ENCODE results near the gene PUM2. TPM values are rescaled to one million over a fixed set of nuclear protein-coding genes. Genes with fewer than 3 reads are reported as not detected.

Gene PUM2
- total RNA-seq, 1 donor from 2014 or later, result 22.4 TPM

- Histone ChIP-seq H3K4me3 (no peak overlapping the region), H3K4me1 (no peaks in the 10 kb centered on the region), H3K36me3 (no peaks in the 10 kb centered on the region), H3K27ac (no peak overlapping the region), H3K27me3 (no peaks in the 10 kb centered on the region), H3K9me3 (no peaks in the 10 kb centered on the region)
- intact Hi-C loops (cut with DNase I), result no loop called here
- DNase-seq (ENCODE audit: low spot score in 2 of 2), result no peak
- TF ChIP-seq CTCF (IDR thresholded peaks at IDR 0.05), result no peak
Measured at GRCh38 chr2:20365249-20365817, 14.7 kb upstream of the PUM2 start.

GRCh38 chr2:20363578-20363977 is 12.9 kb upstream of the PUM2 start:
- intact Hi-C loops (cut with DNase I), result no loop called here
- no peak for TF ChIP-seq CTCF (IDR thresholded peaks at IDR 0.05)
- H3K27me3 ChIP-seq, result no peaks in the 10 kb centered on the region
- no peak overlapping the region for H3K4me3 ChIP-seq
- DNase-seq (ENCODE audit: low spot score in 2 of 2), result no peak
- no peaks in the 10 kb centered on the region for H3K36me3 ChIP-seq
- no peak overlapping the region for H3K27ac ChIP-seq
- H3K9me3 ChIP-seq, result no peaks in the 10 kb centered on the region
- no peaks in the 10 kb centered on the region for H3K4me1 ChIP-seq

GRCh38 chr2:20362701-20363435 is 12.2 kb upstream of the PUM2 start:
- no peak for DNase-seq (ENCODE audit: low spot score in 2 of 2)
- H3K27ac ChIP-seq, result no peak overlapping the region
- H3K27me3 ChIP-seq, result no peaks in the 10 kb centered on the region
- H3K4me3 ChIP-seq, result no peak overlapping the region
- no peaks in the 10 kb centered on the region for H3K36me3 ChIP-seq
- intact Hi-C loops (cut with DNase I), result no loop called here
- H3K4me1 ChIP-seq, result no peaks in the 10 kb centered on the region
- H3K9me3 ChIP-seq, result no peaks in the 10 kb centered on the region
- TF ChIP-seq CTCF (IDR thresholded peaks at IDR 0.05), result no peak

- Histone ChIP-seq H3K27ac (no peak overlapping the region), H3K9me3 (no peaks in the 10 kb centered on the region), H3K4me3 (no peak overlapping the region), H3K36me3 (no peaks in the 10 kb centered on the region), H3K4me1 (no peaks in the 10 kb centered on the region), H3K27me3 (no peaks in the 10 kb centered on the region)
- DNase-seq (ENCODE audit: low spot score in 2 of 2), result no peak
- no peak for TF ChIP-seq CTCF (IDR thresholded peaks at IDR 0.05)
- intact Hi-C loops (cut with DNase I), result no loop called here
Measured at GRCh38 chr2:20361893-20362292, 11.2 kb upstream of the PUM2 start.

GRCh38 chr2:20359096-20359495 is 8.5 kb upstream of the PUM2 start:
- no peak for DNase-seq (ENCODE audit: low spot score in 2 of 2)
- no peak overlapping the region for H3K4me3 ChIP-seq
- no peaks in the 10 kb centered on the region for H3K4me1 ChIP-seq
- intact Hi-C loops (cut with DNase I), result no loop called here
- TF ChIP-seq CTCF (IDR thresholded peaks at IDR 0.05), result no peak
- H3K9me3 ChIP-seq, result no peaks in the 10 kb centered on the region
- H3K27ac ChIP-seq, result no peak overlapping the region
- no peaks in the 10 kb centered on the region for H3K27me3 ChIP-seq
- H3K36me3 ChIP-seq, result no peaks in the 10 kb centered on the region
